Transverse colon (tissue), 4 donors: ENCODE results near the gene GLRA1. TPM values are rescaled to one million over a fixed set of nuclear protein-coding genes. Genes with fewer than 3 reads are reported as not detected.

Experiments used
- DNase-seq: peaks from one replicate; pipeline ENCODE4 v3.0.0-alpha.2; 2019
- H3K27ac ChIP-seq, 4 donors: fragments of 200-600 bp; sonication (generic); 2 replicates each; pipeline ENCODE4 v1.5.1; 2016 to 2018; ENCODE audit warnings: inconsistent platforms in 4 of 4
- H3K27me3 ChIP-seq: fragments of 200-600 bp; sonication (generic); 2 replicates; pipeline ENCODE4 v1.5.1; 2017; ENCODE audit warnings: inconsistent platforms
- H3K36me3 ChIP-seq, 4 donors: fragments of 200-600 bp; sonication (generic); 2 replicates each; pipeline ENCODE4 v1.5.1; 2017 to 2019; ENCODE audit warnings: inconsistent platforms in 4 of 4
- H3K4me1 ChIP-seq, 4 donors: fragments of 200-600 bp; sonication (generic); 2 replicates each; pipeline ENCODE4 v1.5.1; 2017 to 2020; ENCODE audit warnings: inconsistent platforms in 4 of 4
- H3K4me3 ChIP-seq, 4 donors: fragments of 200-600 bp; sonication (generic); 1 replicate in 1 of 4; 2 replicates in 3 of 4; pipeline versions ENCODE4 v1.5.1 to v1.6.1; 2017 to 2019; ENCODE audit warnings: inconsistent platforms in 4 of 4
- H3K9me3 ChIP-seq, 2 donors: fragments of 200-600 bp; sonication (generic); 2 replicates each; pipeline ENCODE4 v1.5.1; 2017 to 2019; ENCODE audit warnings: inconsistent platforms in 2 of 2
- CTCF ChIP-seq, 5 experiments: fragments of 200-600 bp in 3 of 5; fragments of 450-650 bp in 2 of 5; sonication (generic) in 3 of 5; IDR thresholded peaks; 1 replicate in 2 of 5; 2 replicates in 3 of 5; pipeline ENCODE4 v1.5.1; 2016 to 2017; ENCODE audit warnings: antibody characterized with exemption in 5 of 5, inconsistent platforms in 3 of 5, mild to moderate bottlenecking in 2 of 5, moderate library complexity in 1 of 5
- EP300 ChIP-seq: sonication (generic); formaldehyde crosslinking; IDR thresholded peaks from one replicate; pipeline ENCODE4 v1.6.1; 2017; ENCODE audit warnings: antibody characterized with exemption, low read depth
- POLR2A ChIP-seq: fragments of 450-650 bp; IDR thresholded peaks from one replicate; pipeline ENCODE4 v1.6.1; 2016; ENCODE audit warnings: antibody characterized with exemption, mild to moderate bottlenecking, moderate library complexity
- POLR2AphosphoS5 ChIP-seq, 3 donors: sonication (generic); formaldehyde crosslinking; IDR thresholded peaks; one replicate each; pipeline ENCODE4 v1.6.1; 2016; ENCODE audit warnings: antibody characterized with exemption in 3 of 3
- WGBS, 2 donors: methylation state at CpG; one replicate each; pipeline ENCODE4 v1.1.5; 2018; ENCODE audit warnings: low coverage in 1 of 2; 5-methylcytosine and 5-hydroxymethylcytosine counted together
- in situ Hi-C, 4 donors: fragments of 200-750 bp; cut with MboI; loops; one replicate each; pipeline versions ENCODE4 v1.15.0 to v1.15.1; 2017; ENCODE audit warnings: low sequenced_read_pairs in 3 of 4, low pct_ligation_motif_present in 1 of 4, low pct_unique_long_range_greater_than_20kb in 1 of 4
- intact Hi-C: fragments of 100-400 bp; cut with DNase I; formaldehyde crosslinking; loops from one replicate; pipeline ENCODE4 v1.15.1; 2023; ENCODE audit warnings: low total_unique reads
- total RNA-seq, 4 donors: library from RNA; depleted of rRNA; stranded (reverse); fragments of >200 nt; gene quantifications; one replicate each; pipeline ENCODE4 v1.1.0, GENCODE V29; 2016

Gene GLRA1
- total RNA-seq, 4 donors from 2014 or later, result not detected

GRCh38 chr5:151926188-151926587 lies 1.5 kb upstream of the GLRA1 start:
- TF ChIP-seq EP300, result no peak
- no peak for TF ChIP-seq POLR2A
- no peak for TF ChIP-seq POLR2AphosphoS5 (IDR thresholded peaks at IDR 0.05)
- no peak for TF ChIP-seq CTCF (IDR thresholded peaks at IDR 0.05)
- peaks cover 5 to 8% of the 10 kb centered on the region in 2 donors for H3K9me3 ChIP-seq
- intact Hi-C loops, result no loop called here
- H3K4me3 ChIP-seq, result no peak overlapping the region
- H3K27me3 ChIP-seq, result peaks cover 16% of the 10 kb centered on the region
- H3K36me3 ChIP-seq, result no peaks in the 10 kb centered on the region
- no peaks in the 10 kb centered on the region for H3K4me1 ChIP-seq
- no peak overlapping the region for H3K27ac ChIP-seq
- no peak for DNase-seq
- in situ Hi-C loops, result no loop called here
- WGBS, 2 donors, result 33 to 55% methylated on average over 1 to 3 of the region's 3 CpGs

GRCh38 chr5:151925340-151925739 lies 689 bp upstream of the GLRA1 start:
- Histone ChIP-seq H3K4me1 (no peaks in the 10 kb centered on the region), H3K27me3 (peaks cover 16% of the 10 kb centered on the region), H3K27ac (no peak overlapping the region), H3K9me3 (peaks cover 0 to 1% of the 10 kb centered on the region in 2 donors), H3K36me3 (no peaks in the 10 kb centered on the region), H3K4me3 (no peak overlapping the region)
- DNase-seq, result no peak
- 26 to 33% methylated on average over 9 to 16 of the region's 16 CpGs for WGBS, 2 donors
- in situ Hi-C loops (no loop called here), intact Hi-C loops (no loop called here)
- TF ChIP-seq POLR2A (no peak), POLR2AphosphoS5 (IDR thresholded peaks at IDR 0.05) (no peak), CTCF (IDR thresholded peaks at IDR 0.05) (no peak), EP300 (no peak)

- WGBS, 2 donors, result 18 to 20% methylated on average over 9 to 19 of the region's 19 CpGs
- Histone ChIP-seq H3K27ac (no peak overlapping the region), H3K9me3 (no peaks in the 10 kb centered on the region), H3K4me3 (no peak overlapping the region), H3K27me3 (peaks cover 16% of the 10 kb centered on the region), H3K36me3 (no peaks in the 10 kb centered on the region), H3K4me1 (no peaks in the 10 kb centered on the region)
- no peak for DNase-seq
- in situ Hi-C loops (no loop called here), intact Hi-C loops (no loop called here)
- TF ChIP-seq EP300 (no peak), CTCF (IDR thresholded peaks at IDR 0.05) (peak in 1 of 5 experiments; percentile 8), POLR2A (no peak)
Observed at GRCh38 chr5:151923866-151924476, 680 bp downstream of the GLRA1 start.

- Histone ChIP-seq H3K27me3 (peaks cover 22% of the 10 kb centered on the region), H3K36me3 (no peaks in the 10 kb centered on the region), H3K9me3 (no peaks in the 10 kb centered on the region), H3K27ac (no peak overlapping the region), H3K4me3 (no peak overlapping the region), H3K4me1 (no peaks in the 10 kb centered on the region)
- WGBS, 2 donors, result 76 to 93% methylated on average over 2 to 4 of the region's 4 CpGs
- DNase-seq, result no peak
- intact Hi-C loops, result no loop called here
- TF ChIP-seq POLR2AphosphoS5 (IDR thresholded peaks at IDR 0.05) (no peak), CTCF (IDR thresholded peaks at IDR 0.05) (no peak), EP300 (no peak), POLR2A (no peak)
- in situ Hi-C loops, result no loop called here
Observed at GRCh38 chr5:151921916-151922315, 2.7 kb downstream of the GLRA1 start.
